ENCODE results near the gene RGS6. TPM values are rescaled to one million over a fixed set of nuclear protein-coding genes. Genes with fewer than 3 reads are reported as not detected.
A peak's percentile ranks its signal among the peaks of the same experiment; 100 is the strongest.

RGS6 gene
- total RNA-seq, 1 donor from 2014 or later = not detected

GRCh38 chr14:72478471-72478893 is 546.3 kb downstream of the RGS6 start:
- peaks cover 48% of the 10 kb centered on the region for H3K4me1 Mint-ChIP-seq
- DNase-seq (no peak), ATAC-seq (ENCODE audit: low read depth) (no peak)
- H3K36me3 Mint-ChIP-seq (ENCODE audit: low read depth) = no peaks in the 10 kb centered on the region
- POLR2A ChIA-PET = no interaction called here
- no peak overlapping the region for H3K4me3 Mint-ChIP-seq
- H3K9me3 Mint-ChIP-seq = no peaks in the 10 kb centered on the region
- intact Hi-C loops (cut with micrococcal nuclease) = no loop called here
- no peaks in the 10 kb centered on the region for H3K27me3 Mint-ChIP-seq
- CTCF ChIA-PET = no interaction called here
- H3K27ac Mint-ChIP-seq = no peak overlapping the region
- TF ChIP-seq, protein P1, sequence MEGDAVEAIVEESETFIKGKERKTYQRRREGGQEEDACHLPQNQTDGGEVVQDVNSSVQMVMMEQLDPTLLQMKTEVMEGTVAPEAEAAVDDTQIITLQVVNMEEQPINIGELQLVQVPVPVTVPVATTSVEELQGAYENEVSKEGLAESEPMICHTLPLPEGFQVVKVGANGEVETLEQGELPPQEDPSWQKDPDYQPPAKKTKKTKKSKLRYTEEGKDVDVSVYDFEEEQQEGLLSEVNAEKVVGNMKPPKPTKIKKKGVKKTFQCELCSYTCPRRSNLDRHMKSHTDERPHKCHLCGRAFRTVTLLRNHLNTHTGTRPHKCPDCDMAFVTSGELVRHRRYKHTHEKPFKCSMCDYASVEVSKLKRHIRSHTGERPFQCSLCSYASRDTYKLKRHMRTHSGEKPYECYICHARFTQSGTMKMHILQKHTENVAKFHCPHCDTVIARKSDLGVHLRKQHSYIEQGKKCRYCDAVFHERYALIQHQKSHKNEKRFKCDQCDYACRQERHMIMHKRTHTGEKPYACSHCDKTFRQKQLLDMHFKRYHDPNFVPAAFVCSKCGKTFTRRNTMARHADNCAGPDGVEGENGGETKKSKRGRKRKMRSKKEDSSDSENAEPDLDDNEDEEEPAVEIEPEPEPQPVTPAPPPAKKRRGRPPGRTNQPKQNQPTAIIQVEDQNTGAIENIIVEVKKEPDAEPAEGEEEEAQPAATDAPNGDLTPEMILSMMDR (IDR thresholded peaks at IDR 0.05) = no peak

DNA sequence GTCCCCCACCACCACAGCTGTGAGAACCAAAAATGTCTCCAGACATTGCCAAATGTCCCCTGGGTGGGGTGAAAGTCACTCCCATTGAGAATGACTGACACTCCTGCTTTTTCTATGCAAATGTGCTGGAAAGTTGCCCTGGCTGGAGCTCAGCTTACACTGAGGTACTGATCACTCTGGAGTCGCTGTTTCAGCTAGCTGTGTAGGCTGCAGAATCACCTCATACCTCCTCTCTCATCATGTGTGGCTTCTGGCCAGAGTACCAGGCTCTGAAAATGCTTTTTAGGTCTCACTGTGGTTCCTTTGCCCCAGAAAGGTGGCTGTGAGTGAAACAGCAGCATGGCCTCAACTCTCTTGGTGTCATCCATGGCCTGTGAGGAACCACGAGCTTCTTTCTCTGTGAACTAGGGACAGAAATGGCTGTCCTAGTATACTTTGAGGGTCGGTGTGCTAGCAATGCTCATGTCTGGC is 547.3 kb downstream of the RGS6 start:
- ChIA-PET CTCF (no interaction called here), POLR2A (no interaction called here)
- no peak overlapping the region for H3K4me3 Mint-ChIP-seq
- TF ChIP-seq, protein P1 (IDR thresholded peaks at IDR 0.05) = no peak
- no peaks in the 10 kb centered on the region for H3K9me3 Mint-ChIP-seq
- no peaks in the 10 kb centered on the region for H3K27me3 Mint-ChIP-seq
- H3K4me1 Mint-ChIP-seq = peaks cover 48% of the 10 kb centered on the region
- intact Hi-C loops (cut with micrococcal nuclease) = no loop called here
- no peak for ATAC-seq (ENCODE audit: low read depth)
- H3K27ac Mint-ChIP-seq = peak overlapping the region; percentile 32
- DNase-seq = no peak
- no peaks in the 10 kb centered on the region for H3K36me3 Mint-ChIP-seq (ENCODE audit: low read depth)

- Mint-ChIP-seq H3K4me3 (no peak overlapping the region), H3K36me3 (ENCODE audit: low read depth) (no peaks in the 10 kb centered on the region)
- DNase-seq = no peak
Observed at GRCh38 chr14:72480464-72481243, 548.4 kb downstream of the RGS6 start.

GRCh38 chr14:72483311-72483710 is 551.1 kb downstream of the RGS6 start:
- ChIA-PET CTCF (no interaction called here), POLR2A (no interaction called here)
- TF ChIP-seq, protein P1 (IDR thresholded peaks at IDR 0.05) = no peak
- Mint-ChIP-seq H3K27ac (no peak overlapping the region), H3K36me3 (ENCODE audit: low read depth) (no peaks in the 10 kb centered on the region), H3K27me3 (no peaks in the 10 kb centered on the region), H3K9me3 (peaks cover 4% of the 10 kb centered on the region), H3K4me1 (peaks cover 25% of the 10 kb centered on the region), H3K4me3 (no peak overlapping the region)
- no peak for ATAC-seq (ENCODE audit: low read depth)
- intact Hi-C loops (cut with micrococcal nuclease) = no loop called here
- DNase-seq = no peak

More at GRCh38 chr14:72480464-72481243, 548.4 kb downstream of the RGS6 start:
- CTCF ChIA-PET = no interaction called here
- H3K4me1 Mint-ChIP-seq = peaks cover 48% of the 10 kb centered on the region
- intact Hi-C loops (cut with micrococcal nuclease) = no loop called here
- H3K9me3 Mint-ChIP-seq = no peaks in the 10 kb centered on the region
- TF ChIP-seq, protein P1 (IDR thresholded peaks at IDR 0.05) = no peak
- no peaks in the 10 kb centered on the region for H3K27me3 Mint-ChIP-seq
- no peak overlapping the region for H3K27ac Mint-ChIP-seq
- no peak for ATAC-seq (ENCODE audit: low read depth)
- POLR2A ChIA-PET = no interaction called here

DNA sequence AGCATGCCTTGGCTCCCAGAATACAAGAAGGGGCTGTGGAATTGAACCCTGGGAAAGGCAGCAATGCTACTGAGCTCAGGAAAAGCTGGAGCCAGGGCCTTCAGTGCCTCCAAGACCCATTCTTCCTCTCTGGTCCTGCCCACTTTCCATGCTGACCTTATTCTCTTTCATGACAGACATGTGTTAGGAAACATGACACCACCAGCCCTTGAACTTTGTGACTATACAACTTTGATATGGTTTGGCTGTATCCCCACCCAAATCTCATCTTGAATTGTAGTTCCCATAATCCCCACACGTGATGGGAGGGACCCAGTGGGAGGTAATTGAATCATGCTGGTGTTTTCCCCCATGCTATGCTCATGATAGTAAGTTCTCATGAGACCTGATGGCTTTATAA is 553.5 kb downstream of the RGS6 start:
- CTCF ChIA-PET = no interaction called here
- Mint-ChIP-seq H3K4me1 (peaks cover 12% of the 10 kb centered on the region), H3K27me3 (peaks cover 8% of the 10 kb centered on the region), H3K4me3 (no peak overlapping the region), H3K27ac (no peak overlapping the region), H3K36me3 (ENCODE audit: low read depth) (no peaks in the 10 kb centered on the region), H3K9me3 (peaks cover 14% of the 10 kb centered on the region)
- POLR2A ChIA-PET = no interaction called here
- TF ChIP-seq, protein P1 (IDR thresholded peaks at IDR 0.05) = no peak
- no peak for ATAC-seq (ENCODE audit: low read depth)
- no peak for DNase-seq
- intact Hi-C loops (cut with micrococcal nuclease) = no loop called here
